Measurements from ENCODE around the gene PARP6.

The PARP6 gene

DNA sequence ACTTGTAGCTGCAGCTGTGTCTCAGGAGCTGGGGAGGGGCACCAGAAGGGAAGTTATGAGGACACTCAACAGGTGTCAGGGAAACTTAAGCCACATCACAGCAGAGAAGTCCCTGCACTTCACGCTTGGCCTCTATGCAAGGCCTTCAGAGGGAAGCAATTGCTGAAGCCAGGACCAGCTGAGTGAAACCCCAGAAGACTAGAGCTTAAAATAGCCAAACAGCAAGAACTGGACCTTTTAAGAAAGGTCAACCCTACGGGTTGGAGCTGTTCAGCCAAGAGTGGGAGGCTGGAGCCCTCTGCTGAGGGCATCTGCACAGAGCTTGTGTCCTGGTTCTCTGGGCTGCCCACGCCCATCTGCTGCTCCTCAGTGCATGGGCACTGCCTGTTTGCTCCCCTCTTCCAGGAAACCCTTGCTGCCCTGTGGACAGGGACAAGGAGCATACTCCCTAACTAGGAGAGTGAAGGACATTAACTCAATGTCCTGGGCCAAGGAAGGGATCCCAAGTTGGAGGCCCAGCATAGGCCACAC is 70.9 kb downstream of the PARP6 start:
- in situ Hi-C loops (cut with MboI; ENCODE audit: low sequenced_read_pairs) = no loop called here

DNA sequence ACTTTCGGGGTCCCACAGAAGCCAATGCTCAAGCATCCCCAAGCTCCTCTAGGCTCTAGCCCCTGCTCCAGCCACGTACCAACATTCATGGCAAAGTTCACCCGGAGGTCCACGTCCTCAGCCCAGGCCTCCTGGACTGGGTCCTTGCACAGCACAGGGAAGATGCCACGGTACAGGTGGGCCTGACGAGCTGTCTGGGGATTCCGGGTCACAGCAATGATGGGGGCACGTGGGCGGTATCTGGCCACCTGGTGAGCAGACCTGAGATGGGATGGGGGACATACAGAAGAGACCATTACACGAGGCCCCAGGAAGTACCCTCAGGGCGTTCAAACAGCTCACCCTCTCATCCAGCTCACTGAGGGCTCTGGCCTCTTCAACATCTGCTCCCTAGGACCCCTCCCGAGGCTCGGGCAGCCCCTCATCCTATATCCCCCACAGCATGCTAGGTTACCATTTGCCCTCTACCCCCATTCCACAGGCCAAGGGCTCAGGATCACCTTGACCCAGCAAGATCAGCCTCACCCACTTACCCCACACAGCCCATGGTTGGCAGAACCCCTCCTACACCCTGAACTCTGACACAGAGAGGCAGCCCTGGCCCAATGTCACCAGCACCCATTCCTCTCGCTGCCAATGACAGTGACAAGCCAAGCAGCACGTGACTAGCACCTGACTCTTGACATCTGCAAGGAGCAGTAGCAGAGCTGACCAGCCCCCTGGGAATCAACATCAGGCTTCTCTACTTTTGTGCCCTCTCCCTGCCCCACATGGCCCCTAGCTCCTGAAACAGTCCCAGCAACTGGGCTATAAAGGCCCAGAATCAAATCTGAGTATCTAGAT is 71.7 kb downstream of the PARP6 start:
- in situ Hi-C loops (cut with MboI; ENCODE audit: low sequenced_read_pairs) = no loop called here

DNA sequence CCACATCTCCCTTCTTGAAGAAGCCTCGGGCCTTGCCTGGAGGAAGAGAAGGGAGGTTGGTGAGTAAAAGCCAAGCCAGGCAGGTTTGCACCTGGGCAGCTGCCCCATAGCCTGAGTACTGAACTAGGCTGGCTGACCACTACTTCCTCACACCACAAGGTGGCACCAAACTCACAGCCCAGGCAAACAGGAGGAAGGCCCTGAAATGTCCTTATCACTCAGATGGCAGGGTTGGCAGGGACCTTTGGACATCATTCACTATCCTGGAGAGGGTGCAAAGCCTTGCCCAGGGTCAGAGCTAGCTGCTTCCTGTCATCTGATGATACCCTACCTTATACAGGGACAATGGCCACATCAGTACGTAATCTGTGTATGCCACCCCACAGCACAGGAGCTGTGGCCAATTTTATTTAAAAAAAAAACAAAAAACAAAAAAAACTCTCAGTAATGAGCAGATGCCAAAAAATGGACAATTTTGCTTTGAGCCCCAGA is 72.6 kb downstream of the PARP6 start:
- in situ Hi-C loops (cut with MboI; ENCODE audit: low sequenced_read_pairs) = no loop called here

DNA sequence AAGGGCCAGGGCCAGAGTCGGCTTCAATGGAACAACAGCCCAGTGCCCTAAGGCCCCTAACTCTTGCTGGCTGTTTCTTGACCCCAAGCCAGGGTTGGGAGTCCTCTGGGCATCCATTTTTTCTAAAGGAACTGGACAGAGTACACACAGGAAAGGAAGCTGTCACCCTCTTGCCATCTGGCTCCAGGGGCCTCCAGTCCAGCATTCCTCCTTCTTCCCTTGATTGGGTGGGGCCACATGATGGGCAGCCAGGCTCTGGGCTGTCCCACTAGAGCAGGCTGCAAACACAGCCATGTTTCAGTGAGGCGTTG is 73.2 kb downstream of the PARP6 start:
- in situ Hi-C loops (cut with MboI; ENCODE audit: low sequenced_read_pairs) = no loop called here

DNA sequence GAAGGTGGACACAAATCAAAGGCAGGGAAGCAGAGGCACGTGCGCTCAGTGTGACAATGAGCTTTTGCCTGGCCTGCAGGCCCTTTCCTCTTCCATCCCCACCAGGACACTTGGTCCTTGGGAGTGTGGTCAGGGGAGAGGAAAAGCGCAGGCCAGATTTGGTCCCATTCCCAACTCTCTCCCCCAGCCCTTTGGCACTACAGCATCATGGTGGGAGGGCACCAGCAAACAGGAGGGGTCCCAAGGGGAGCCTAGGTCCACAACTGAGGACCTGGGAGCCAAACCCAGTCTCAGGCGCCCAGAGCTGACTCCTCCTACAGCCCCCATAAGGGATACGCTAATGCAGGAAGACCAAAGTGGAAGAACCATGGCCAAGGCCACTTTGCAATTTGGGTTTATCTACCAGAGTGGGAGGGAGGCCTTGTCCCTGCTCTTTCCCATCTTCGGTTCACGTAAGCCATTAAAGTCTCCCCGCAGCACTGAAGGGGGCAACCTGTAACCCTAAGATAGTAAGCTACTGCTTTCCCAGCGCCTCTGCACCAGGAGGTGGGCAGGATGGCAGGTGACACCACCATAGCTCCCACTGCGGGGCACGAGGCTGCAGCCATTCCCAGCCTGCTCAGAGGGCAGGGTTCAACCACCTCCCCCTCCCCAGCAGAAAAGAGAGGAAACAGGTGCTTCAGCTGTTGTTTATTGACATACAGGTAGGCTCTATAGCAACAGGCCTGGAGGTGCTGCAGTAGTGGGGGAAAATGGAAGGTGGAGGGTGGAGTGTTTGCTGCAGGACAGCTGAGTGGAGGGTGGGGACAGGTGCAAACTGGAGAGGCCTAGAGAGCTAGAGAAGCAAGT is 73.8 kb downstream of the PARP6 start:
- in situ Hi-C loops (cut with MboI; ENCODE audit: low sequenced_read_pairs) = no loop called here

DNA sequence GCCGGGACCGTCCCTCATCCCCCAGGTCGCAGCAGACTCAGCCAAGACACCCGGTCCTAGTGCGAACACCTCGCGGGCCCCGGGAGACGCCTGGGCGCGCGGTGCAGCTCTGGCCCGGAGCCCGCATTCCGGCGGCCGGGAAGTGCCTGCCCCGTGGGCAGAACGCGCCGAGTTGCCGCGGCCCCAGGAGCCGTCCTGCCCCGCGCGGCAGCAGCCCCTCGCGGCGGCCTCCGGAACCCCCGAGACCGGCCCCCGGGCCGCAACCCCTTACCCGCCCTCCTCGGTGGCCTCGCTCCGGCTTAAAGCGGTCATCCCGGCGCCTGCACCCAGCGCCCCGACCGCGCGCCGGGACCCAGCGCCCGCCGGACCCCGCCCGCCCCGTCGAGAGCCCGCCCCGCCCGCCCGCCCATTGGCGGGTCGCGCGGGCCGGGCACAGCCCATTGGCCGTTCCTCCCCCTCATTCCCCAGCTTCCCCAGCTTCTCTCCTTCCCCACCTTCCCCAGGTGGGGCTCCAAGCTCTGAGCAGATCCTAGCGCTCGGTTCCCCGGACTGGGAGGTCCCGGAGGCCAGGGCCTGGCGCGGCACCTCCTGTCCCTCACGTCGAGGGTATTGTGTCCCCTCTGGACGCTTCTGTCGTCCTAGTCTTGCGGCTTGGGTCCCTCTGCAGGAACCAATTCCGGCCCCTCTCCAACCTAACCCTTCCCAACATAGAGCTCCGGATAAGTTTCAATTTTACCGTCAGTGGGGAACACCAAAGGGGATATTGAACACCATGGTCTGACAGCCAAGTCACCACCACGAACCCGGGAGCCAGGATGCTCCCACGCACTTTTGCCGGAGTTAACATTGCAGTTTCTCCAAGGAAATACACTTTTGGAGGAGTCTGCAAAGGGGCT is 74.6 kb downstream of the PARP6 start, which contains the start of gene GRAMD2A:
GRAMD2A (minus strand) TSS at position 328 of the 896 bp plus-strand sequence.
- in situ Hi-C loops (cut with MboI; ENCODE audit: low sequenced_read_pairs) = no loop called here

DNA sequence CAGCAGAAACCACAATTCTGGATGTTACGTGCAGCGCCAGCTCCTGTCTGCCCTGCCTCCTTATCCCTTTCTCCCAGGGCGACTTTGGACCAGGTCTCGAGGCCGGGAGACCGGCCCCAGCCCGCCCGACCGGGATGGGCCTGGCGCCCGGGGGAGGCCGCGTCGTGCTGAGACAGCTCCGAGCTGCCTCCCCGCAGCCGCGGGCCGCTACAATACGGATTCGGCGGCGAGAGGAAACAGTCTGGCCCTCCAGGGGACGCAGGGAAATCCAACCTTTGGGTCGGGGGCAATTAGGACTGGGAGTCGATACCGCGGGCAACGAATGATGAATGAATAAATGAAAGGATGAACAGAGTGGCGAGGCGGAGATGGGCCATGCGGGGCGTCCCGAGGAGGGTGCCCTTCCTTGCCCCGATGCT is 75.3 kb downstream of the PARP6 start:
- in situ Hi-C loops (cut with MboI; ENCODE audit: low sequenced_read_pairs) = no loop called here

DNA sequence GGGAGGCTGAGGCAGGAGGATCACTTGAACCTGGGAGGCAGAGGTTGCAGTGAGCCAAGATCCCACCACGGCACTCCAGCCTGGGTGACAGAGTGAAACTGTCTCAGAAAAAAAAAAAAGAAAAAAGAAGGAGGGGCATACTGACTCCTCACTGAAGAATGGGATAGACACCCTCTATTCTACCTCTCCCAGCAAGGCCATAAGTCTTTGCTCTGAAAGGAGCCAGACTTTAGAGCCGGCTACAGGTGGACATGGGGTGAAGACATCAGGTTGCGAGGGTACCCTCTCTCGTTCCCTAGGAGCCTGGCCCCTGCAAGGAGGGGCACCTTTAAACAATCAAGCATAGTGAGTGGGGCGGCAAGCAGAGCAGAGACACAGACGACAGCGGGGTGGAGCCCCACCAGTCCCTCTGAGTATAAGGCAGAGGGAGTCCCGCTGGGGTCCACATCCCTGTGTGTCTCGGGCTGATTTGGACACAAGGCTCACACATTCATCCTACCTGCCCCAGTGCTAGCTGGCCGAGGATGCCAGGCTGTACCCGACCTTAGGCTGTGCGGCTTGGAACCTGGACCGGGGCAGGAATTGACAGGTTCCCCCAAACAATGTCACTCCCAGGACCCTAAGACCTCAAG is 75.8 kb downstream of the PARP6 start:
- in situ Hi-C loops (cut with MboI; ENCODE audit: low sequenced_read_pairs) = no loop called here

DNA sequence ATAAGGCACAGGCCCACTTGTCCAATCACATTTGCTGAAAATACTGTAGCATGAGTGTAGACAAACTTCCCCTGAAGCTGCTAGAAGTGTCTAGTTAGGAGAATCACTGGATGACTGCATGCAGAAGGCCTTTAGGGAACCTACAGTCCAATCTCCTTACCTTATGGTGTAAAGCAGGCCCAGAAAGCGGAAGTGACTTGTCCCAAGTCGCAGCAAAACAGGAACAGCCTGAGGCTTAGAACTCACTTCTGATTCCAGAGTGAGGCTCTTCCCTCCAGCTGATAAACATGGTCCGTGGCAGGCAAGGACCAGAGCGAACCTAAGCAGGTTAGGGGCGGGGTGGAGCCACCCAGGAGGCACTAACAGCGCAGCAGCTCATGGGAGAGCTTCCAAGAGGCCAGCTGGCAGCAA is 77.2 kb downstream of the PARP6 start:
- in situ Hi-C loops (cut with MboI; ENCODE audit: low sequenced_read_pairs) = no loop called here

DNA sequence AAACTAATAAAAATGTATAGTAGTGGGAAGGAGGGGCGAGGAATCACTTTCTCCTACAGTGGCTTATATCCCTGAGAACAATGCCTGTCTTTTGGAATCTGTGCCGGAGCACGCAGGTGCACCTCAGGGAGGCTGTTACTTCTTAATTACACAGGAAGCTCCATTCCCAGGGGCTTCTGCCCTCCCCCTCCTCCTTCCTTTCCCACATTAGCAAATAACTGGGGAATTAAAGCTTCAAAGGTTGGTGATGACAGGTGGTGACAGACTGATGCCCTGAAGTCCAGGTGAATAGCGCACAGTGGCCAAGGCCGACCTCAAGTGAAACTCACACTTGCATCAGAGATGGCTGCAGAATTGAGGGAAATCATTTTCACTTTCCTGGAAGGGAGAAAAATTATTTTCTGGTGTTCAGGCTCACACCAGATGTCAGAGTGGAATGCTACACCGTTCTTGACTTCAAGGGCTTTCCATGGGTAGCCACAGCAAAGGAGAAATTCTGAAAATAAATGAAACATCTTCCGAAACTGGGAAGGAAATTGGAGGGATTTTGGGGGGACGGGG is 78.4 kb downstream of the PARP6 start:
- in situ Hi-C loops (cut with MboI; ENCODE audit: low sequenced_read_pairs) = no loop called here

DNA sequence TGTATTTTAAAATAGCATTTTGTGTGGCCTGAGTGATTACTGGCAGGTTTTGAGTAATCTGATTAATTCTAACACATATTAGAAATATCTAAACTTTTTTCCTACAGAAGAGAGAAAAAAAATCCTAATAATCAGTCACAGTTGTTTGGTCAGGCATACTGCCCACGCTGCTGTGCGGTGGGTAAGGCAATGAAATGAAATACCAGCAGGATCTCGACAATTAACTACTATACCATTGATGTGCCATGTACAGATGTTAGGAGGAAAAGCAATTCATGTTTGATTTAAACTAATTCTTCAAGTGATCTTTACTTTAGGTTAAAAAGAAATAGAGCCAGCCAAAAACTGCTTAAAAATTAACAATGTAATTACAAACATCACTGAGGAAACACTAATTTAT is 79.9 kb downstream of the PARP6 start:
- in situ Hi-C loops (cut with MboI; ENCODE audit: low sequenced_read_pairs) = no loop called here
